Activated effector memory CD4-positive, alpha-beta T cell treated with anti-CD3 and anti-CD28 coated beads, Interleukin-2, amount 50 U/mL, for 16 hours (primary cell): ENCODE measurements around the gene PCBP4.
"Not testable (repeated sequence)": the region's sequence is repeated elsewhere in the genome, so short reads cannot be mapped to it uniquely, and the experiment has no call there.

Experiments
- DNase-seq: peaks from one replicate; pipeline ENCODE4 v3.0.0-alpha.2; 2020

The PCBP4 gene

DNA sequence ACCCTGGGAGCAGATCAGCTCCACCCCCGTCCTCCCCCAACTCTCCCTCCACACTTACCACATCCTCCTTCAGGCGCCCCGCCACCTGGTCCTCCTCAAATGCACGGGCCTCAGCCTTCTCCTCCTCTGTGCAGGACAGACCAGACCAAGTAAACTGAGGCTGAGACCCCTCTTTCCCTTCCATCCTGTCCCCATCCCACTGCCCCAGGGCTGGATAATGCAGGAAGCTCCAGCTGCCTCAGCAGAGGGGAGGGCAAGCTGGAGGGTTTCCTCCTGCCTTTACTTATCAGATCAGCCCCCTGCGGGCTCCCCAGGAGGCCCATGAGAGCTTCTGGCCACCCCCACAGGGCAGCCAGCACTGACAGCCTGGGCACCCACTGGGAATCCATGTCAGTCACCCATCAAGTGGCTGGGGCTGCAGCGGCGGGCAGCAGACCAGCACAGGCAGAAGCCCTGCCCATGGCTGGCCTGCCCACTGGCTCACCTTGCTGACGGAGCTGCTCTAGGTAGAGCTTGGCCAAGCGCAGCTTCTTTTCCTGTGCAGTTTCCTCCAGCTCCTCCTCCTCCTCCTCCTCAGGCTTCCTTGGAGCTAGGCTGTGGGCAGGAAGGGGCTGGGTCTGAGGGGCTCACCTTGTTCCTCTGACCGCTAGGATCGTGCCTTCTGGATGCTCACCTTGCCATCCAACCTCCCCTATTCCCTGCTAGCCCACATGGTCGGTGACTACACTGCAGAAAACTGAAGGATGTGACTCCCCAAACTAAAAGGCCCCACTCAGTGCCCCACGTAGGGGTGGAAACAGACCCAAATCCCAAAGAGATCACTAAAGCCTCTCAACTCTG lies 29.4 kb downstream of the PCBP4 start:
- DNase-seq: no peak

DNA sequence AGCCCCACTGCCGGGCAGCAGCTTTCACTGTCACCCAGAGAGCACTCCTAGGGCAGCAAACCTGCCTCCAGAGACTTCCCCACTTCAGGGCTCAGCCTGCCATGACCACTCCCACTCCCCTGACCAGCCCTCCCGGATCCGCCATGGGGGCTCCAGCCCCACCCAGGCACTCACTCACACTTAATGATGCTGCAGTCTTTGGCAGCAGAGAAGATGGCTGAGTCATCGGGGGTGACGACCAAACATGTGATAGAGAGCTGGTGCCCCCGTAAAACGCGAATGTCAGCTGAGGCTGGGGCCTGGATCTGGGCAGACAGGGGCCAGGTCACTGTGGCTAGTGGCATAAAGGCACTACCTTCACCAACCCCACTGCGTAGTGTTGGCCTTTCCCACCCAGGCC lies 30.2 kb downstream of the PCBP4 start:
- no peak for DNase-seq

DNA sequence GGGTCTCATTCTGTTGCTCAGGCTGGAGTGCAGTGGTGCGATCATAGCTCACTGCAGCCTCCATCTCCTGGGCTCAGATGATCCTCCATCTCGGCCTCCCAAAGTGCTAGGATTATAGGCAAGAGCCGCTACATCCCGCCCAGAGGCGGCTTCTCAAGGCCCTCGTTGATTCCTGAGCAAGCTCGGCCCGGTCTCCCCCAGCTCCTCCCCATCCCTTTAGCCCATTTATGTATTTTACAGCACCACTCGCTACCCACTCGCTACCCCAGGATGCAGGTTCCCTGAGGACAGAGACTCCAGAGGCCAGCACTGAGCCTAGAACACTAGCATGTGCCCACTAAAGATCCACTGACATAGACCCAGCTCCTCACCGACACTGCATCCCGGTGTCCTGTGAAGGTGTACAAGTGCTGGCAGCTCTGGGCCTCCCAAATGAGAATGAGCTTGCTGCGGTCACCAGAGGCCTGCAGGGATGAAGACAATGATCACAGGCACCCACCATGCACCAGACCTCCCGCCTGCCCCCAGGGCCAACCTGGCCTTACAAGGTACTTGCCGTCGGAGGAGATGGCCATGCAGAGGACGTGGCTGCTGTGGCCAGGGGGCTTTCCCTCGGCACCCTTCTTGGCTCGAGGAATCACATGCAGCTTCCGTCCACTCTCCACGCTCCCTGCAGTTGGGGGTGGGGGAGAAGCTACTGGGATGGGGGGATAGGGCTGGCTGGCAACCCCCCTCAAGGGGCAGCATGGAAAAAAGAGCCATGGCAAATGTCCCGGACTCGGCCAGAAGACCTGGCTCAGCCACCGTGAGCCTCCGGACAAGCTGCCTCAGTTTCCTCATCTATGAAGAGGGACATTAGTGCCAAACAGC lies 31.1 kb downstream of the PCBP4 start:
- no peak for DNase-seq

DNA sequence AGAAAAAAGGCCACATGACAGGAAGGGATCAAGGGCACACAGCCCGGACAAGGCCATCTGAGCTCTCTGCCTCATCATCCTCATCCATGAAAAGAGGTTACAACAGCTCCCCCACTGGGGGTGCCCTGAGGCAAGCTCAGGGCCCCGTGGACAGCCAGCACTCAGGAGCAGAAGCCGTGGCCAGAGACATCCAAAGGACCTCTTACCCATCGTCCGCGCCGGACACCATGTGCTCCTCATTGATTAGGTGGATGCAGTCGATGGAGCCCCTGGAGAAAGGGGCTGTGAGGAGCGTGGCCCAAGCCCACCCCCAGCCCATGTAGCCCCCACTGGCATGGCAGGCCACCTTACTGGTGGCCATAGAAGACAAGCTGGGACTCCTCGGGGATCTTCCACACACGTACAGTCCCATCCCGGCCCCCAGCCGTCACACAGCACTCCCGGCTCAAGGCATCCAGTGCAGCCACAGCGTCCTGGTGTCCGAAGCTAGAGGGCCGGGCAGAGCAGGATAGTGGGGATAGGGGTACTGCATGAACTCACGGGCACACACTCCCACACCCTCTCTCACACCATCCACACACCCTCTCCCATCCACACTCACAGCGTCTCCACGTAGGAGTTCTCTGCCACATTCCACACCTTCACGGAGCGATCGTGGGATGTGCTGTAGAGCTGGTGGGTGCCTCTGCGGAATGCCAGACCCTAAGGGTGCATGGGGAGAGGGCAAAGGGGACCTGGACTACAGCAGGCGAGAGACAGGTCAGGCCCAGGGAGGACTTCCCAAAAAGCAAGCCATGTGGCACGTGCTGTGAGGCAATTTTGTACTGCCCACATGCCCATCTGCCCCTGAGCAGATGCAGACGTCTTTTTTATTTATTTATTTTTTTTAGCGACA lies 32.0 kb downstream of the PCBP4 start:
- no peak for DNase-seq

DNA sequence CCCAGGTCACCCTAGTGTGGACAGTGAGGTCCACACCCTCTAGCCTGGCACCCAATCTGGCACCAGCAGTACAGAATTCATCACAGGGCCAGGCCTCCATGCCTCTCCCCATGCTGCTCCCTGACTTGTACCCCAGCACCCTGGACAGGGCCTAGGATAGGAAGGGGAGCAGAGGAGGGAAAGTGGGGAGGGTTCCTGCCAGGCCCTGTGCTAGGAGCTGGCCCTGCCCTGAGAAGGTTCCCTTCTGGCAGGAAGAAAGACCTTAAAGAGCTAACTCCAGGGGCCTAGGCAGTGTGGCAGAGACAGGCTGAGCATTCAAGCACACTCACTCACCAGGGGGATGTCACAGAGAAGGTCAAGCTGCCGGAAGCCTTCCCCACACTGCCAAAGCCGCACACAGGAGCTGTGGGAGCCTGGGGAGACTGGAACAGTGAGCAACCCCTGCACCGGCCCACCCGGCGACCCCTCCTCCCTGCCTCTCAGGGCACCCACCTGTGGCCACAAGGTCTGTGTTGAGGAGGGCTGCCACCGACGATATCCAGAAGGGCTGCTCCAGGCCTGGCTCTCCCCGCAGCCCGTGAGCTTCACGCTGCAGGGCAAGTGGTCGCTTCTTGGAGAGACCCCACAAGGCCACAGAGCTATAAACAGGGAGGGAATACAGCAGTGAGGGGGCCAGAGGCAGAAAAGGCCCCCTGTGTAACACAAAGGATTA lies 33.0 kb downstream of the PCBP4 start:
- no peak for DNase-seq

DNA sequence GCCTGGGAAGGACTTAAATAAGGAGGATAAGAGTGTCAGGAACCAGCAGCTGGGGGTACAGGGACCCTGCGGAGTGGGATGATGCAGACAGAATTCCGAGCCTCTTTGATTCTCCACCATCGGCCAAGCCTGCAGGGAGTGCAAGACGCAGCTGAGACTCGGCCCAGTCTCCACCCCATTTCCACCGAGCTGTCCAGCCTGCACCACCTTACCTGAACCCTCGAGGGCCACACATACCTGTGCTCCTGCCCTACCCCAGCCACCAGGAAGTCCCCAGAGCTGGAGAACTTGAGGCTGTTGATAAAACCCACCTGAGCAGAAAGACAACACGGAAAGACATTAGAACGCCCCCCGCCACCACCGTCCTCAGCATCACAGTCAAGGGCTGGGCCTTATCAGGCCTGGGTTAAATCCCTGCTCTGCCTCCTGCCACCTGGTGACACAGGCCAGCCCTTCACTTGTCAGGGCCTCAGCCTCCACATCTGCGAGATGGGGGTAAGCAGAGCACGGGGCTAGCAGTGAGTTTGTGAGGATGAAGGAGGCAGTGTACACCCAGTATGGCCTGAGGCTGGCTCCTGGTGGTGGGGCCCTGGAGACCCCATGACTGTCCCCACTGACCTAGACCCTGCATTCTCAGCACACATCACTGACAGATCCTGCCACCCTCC lies 33.6 kb downstream of the PCBP4 start:
- no peak for DNase-seq

DNA sequence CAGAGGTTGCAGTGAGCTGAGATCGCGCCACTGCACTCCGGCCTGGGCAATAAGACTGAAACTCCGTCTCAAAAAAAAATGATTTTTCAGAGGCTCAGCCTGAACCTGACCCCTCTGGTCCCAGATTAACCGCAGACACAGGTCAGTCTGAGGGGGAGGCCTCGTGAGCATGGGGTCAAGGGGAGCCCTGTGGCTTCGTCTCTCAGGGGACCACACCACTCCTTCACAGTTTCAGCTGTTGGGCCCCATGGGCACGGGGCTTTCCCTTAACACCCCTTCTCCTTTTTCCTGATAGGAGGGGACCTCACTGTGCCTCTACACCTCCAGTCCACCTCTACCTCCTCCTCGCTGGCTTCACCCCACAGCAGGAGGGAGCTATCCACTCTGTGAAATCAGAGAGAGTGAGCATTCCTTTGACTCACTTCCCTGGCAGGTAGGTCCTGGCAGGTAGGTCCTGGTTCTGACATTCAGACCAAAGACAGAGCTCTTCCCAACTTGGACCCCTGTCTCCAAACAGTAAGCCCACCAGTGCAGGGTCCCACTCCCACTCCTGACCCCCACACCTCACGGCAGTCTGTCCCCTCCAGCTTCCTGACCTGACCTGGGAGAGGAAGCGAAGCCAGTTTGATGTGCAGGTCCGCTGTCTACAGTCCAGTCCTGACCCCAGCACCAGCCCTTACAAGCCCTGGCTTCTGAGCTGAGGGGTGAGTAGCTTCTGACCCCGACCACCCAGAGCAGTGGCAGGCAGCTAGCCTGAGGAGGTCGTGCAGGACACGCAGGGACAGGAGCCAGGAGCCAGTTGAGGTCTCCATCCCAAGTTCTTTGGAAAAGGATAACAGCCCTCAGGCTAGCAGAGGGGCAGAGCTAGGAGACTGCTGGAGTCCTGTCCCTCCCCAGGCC lies 34.5 kb downstream of the PCBP4 start:
- DNase-seq: no peak

DNA sequence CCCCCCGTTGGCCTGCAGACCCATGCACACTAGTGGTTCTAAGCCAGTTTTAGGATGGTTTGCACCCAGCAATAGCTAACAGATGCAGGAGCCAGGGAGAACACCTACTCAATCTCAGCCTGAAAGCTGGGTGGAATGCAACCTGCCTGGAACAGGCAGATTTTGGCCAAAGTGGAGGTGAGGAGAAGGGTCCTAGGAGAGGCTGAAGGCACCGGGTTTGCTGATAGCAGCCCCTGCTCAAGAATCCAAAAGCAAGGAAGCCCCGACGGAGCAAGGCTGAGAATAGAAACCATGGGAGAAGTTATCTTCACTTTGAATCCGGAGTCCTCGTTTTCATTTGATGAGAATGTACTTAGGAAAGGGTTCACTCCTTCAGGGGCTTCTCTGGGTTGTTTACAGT lies 35.5 kb downstream of the PCBP4 start:
- DNase-seq: no peak

DNA sequence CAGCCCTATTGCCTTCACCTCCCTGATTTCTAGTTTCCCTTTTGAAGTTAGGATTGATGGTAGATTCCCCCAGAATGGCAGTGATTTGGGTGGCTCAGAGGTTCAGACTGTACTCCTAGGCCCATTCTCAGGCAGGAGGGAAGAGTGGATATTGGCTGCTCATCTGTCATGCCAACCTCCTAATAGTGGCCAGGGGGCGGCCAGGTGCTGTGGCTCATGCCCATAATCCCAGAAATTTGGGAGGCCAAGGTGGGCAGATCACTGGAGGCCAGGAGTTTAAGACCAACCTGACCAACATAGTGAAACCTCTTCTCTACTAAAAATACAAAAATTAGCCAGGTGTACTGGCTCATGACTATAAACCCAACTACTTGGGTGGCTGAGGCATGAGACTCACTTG lies 36.8 kb downstream of the PCBP4 start:
- no peak for DNase-seq

DNA sequence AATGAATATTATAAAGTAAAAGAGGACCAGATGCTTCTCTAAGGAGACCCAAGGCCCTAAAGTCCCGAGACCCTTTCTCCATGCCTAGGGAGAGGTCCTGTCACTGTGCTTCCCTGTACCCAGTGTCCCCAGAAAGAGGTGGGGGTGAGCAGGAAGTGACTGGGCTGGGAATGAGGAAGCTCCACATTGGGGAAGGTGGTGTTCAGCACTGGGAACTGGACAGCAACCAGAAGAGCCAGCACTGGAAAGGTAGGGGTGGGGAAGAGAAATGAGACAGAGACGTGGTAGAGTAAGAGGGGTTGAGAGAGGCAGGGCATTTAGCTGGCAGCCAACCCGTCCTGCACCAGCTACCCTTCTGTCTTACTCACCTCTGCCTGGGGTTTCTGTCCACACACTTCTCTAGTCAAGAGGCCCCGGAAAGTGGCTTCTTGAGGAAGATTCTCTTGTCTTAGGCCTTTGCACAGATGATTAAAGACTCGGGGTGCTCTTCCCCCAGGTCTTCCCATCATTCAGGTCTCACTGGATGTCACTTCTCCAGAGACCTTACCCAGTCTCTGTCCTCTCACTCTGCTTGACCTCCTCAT lies 37.7 kb downstream of the PCBP4 start:
- no peak for DNase-seq

DNA sequence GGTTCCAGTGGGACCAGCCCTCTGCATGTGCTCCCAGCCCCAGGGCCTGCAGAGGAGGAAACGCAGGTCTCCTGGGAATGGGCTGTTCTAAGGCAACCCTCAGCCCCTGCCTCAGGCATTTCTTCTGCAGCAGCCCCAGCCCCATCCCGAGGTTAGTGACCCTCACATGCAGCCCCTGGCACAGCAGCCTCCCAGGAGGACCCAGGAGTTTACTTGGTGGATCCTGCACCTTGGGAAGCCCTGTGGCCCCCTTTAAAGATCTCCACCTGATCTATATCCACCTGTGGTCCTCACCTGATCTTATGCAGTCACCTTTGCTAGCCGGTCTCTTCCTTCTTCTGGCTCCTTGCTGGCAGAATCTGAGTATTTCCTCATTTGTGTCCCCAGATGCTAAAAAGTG lies 38.3 kb downstream of the PCBP4 start:
- DNase-seq: not testable (repeated sequence)

DNA sequence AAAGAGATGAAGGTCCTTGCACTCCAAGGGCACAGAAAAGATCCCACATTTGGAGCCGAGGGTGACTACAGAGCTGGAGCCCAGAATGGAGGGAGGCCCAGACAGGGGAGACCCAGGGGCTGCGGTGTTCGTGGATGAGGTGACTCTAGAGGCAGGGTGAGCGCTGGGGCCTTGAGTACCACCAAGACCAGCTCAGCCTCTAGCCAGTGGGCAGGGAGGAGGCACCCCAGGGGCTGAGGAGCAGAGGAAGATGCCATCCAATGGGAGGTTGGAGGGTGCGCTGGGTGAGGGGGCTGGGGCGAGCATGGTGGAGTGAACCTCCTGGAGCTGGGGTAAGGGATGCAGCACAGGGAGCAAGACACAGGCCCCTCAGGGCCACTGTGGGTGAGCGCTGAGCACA lies 38.8 kb downstream of the PCBP4 start:
- DNase-seq: no peak

DNA sequence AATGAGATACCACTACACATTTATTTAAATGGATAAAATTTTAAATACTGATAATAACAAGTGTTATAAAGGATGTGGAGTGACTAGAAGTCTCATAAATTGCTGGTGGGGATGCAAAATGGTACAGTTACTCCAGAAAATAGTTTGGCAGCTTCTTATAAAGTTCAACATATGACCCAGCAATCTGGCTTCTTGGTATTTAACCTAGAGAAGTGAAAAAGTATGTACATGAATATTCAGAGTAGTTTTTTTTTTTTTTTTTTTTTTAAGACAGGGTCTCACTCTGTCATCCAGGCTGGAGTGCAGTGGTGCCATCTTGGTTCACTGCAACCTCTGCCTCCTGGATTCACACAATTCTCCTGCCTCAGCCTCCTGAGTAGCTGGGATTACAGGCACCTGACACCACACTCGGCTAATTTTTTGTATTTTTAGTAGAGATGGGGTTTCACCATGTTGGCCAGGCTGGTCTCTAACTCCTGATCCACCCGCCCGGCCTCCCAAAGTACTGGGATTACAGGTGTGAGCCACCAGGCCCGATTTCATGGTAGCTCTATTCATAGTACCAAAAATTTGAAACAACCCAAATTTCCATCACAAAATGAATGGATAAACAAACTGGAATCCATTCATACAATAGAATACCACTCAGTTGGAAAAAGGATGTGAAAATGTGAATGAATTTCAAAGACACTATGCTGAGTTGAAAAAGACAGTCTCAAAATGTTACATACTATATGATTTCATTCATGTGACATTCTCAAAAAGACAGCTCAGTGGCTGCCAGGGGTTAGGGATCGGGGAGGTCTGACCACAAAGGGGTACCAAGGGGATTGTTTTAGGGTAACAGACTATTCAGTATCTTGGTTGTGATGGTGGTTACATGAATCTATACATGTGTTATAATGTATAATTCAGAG lies 39.9 kb downstream of the PCBP4 start:
- no peak for DNase-seq

DNA sequence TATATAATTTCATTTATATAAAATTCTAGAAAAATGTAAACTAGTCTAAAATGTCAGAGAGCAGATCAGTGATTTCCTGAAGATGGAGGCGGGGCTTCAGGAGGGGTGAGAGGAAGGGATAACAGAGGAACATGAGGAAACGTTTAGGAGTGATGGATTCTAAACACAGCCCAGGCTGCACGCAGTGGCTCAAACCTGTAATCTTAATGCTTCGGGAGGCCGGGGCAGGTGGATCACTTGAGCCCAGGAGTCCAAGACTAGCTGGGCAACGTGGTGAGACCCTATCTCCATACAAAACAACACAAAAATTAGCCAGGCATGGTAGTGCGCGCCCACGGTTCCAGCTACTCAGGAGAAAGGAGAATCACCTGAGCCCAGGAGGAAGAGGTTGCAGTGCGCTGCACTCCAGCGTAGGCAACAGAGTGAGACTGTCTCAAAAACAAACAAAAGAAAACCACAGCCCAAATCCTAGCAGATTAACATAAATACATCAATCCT lies 46.1 kb downstream of the PCBP4 start:
- DNase-seq: peak; percentile 51

DNA sequence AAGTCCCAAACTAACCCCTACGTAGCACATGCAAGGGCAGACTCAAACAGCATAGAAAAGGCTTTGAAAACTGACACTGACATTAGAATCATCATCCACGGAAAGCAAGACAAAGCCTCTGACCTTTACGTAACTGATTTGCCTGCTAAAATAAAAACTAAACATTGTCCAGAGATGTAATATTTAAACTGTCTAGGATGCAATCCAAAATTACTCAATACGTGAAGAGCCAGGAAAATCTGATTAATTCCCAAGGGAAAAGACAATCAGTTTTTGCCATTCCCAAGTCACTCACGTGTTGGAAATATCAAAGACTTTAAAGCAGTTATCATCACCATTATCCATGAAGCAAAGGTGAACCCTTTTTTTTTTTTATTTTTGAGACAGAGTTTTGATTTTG lies 50.8 kb downstream of the PCBP4 start:
- no peak for DNase-seq

DNA sequence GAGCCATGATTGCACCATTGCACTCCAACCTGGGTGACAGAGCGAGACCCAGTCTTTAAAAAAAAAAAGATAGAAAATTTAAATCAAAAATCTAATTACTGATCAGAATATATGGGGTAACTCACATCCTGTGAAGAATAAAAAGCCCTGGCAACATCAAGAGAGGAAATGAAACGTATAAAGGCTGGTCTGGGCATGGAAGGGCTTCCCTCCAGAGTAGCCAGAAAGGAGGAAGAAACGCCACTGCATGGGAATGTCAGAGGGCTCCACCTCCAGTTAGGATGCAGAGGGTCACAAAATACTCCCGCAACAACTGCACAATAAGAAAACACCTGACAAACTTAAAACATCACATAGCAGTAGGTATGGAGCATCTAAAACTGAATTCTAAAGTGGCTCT lies 59.2 kb downstream of the PCBP4 start:
- no peak for DNase-seq
